ENCODE results near the gene KLHL12. TPM values are rescaled to one million over a fixed set of nuclear protein-coding genes. Genes with fewer than 3 reads are reported as not detected.
A peak's percentile ranks its signal among the peaks of the same experiment; 100 is the strongest.

KLHL12 gene
- total RNA-seq, 4 donors from 2014 or later, result 15.3 to 23.4 (median 20.8) TPM

DNA sequence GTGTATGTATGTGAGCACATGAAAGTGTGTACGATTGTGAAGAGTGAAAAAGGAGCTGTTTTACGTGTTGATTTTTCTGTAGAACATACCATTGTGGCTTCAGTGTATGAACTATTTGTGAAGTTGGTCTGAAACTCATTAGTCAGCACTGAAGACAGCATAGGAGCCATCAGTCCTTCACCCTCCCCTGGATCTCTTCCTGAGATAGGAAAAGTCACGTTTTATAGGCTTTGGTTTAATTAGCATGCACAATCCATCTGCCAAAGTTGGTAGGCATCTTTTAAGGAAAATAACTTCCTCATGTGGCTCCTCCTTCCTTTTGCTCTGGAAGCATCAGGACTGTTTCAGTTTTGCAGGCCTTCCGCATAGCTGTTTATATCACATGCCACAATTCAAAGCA, 36.6 kb downstream of the KLHL12 start:
- peaks cover 0 to 43% (median 3%) of the 10 kb centered on the region in 3 donors for H3K36me3 ChIP-seq
- peaks cover 0 to 18% (median 2%) of the 10 kb centered on the region in 4 donors for H3K4me1 ChIP-seq
- WGBS, 2 donors, result 76 to 82% methylated on average over 4 of the region's 4 CpGs
- DNase-seq (ENCODE audit: low spot score in 2 of 2), result no peak
- no peak overlapping the region for H3K4me3 ChIP-seq
- H3K9me3 ChIP-seq, result no peaks in the 10 kb centered on the region
- H3K27me3 ChIP-seq, result no peaks in the 10 kb centered on the region
- TF ChIP-seq EP300 (IDR thresholded peaks at IDR 0.05) (no peak), POLR2A (IDR thresholded peaks at IDR 0.05) (no peak)
- TF ChIP-seq, protein P1, sequence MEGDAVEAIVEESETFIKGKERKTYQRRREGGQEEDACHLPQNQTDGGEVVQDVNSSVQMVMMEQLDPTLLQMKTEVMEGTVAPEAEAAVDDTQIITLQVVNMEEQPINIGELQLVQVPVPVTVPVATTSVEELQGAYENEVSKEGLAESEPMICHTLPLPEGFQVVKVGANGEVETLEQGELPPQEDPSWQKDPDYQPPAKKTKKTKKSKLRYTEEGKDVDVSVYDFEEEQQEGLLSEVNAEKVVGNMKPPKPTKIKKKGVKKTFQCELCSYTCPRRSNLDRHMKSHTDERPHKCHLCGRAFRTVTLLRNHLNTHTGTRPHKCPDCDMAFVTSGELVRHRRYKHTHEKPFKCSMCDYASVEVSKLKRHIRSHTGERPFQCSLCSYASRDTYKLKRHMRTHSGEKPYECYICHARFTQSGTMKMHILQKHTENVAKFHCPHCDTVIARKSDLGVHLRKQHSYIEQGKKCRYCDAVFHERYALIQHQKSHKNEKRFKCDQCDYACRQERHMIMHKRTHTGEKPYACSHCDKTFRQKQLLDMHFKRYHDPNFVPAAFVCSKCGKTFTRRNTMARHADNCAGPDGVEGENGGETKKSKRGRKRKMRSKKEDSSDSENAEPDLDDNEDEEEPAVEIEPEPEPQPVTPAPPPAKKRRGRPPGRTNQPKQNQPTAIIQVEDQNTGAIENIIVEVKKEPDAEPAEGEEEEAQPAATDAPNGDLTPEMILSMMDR (IDR thresholded peaks at IDR 0.05), result no peak
- H3K27ac ChIP-seq, result no peak overlapping the region

DNA sequence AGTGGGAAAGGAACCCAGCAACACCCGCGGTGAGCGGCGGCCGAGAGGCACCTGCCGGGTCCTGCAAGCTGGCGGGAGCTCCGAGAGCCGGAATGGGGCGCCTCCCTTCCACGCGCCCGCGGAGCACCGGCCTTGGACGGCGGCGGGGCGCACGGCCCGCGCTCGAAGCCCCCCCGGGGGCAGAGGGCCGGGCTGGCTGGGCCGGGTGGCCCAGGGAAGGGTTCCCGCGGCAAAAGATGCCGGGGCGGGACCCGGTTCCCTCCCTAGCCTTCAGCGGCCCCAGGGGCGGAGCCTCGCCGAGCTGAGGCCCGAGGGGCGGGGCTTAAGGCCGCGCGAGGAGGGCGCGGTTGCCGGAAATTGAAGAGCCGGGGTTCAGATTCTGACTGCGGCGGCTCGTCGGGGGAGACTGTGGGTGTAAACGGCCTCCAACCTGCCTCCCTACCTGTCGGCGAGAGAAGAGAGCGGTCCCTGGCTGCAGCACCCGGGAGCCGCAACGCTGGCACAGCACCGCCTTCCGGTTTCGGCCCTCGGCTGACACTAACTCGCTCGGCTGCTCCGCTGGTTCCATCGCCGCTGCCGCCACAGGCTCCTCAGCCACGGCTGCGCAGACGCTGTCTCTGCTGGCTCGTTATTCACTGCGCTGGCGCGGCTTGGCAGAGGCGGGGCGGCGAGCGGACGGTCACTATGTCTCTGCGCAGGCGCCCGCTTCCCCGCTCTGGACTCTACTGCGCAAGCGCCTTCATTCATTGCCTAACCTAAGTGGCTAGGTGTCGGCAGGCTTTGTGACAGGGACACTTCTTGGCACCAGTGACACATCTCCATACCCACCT, 38.3 kb downstream of the KLHL12 start, which contains the start of gene RABIF:
Gene RABIF (minus strand): TSS at position 619 of the 830 bp plus-strand sequence. CDS start 51 bp downstream, at position 568.
- Histone ChIP-seq H3K27me3 (no peaks in the 10 kb centered on the region), H3K9me3 (no peaks in the 10 kb centered on the region), H3K36me3 (peaks cover 0 to 26% (median 3%) of the 10 kb centered on the region in 3 donors), H3K4me3 (peak within 1 kb of the TSS; percentile 72 to 92 (median 82)), H3K27ac (peak within 1 kb of the TSS; percentile 87 to 97 (median 92)), H3K4me1 (peaks cover 0 to 18% (median 2%) of the 10 kb centered on the region in 4 donors)
- peak; percentile 92 for DNase-seq (ENCODE audit: low spot score in 2 of 2)
- TF ChIP-seq EP300 (IDR thresholded peaks at IDR 0.05), result peak; percentile 70 to 96
- TF ChIP-seq, protein P1 (IDR thresholded peaks at IDR 0.05), result peak in 3 of 5 experiments; percentile 22 to 40 (median 25)
- peak; percentile 82 for TF ChIP-seq POLR2A (IDR thresholded peaks at IDR 0.05)
- WGBS, 2 donors, result 1% methylated on average over 39 to 42 of the region's 84 CpGs

DNA sequence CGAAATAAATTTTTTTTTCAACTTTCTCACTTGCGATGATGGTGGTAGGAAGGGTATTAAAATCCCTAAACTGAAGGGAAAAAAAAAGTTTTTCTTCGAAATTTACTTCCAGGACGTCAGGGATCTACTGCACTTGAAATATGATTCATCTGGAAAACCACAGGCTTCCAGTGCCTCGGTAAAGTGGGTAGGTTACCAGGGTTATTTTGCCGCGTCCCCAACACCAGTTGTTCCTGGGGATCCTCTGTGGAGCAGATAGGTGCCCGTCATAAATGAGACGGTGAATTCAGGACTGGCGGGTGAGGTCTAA, 38.9 kb downstream of the KLHL12 start:
- Histone ChIP-seq H3K4me1 (peaks cover 0 to 18% (median 2%) of the 10 kb centered on the region in 4 donors), H3K36me3 (peaks cover 0 to 20% (median 3%) of the 10 kb centered on the region in 3 donors), H3K9me3 (no peaks in the 10 kb centered on the region), H3K4me3 (peak overlapping the region; percentile 72 to 92 (median 82)), H3K27me3 (no peaks in the 10 kb centered on the region), H3K27ac (peak overlapping the region; percentile 87 to 97 (median 92))
- 1 to 4% methylated on average over 10 of the region's 10 CpGs for WGBS, 2 donors
- TF ChIP-seq, protein P1 (IDR thresholded peaks at IDR 0.05), result no peak
- no peak for TF ChIP-seq EP300 (IDR thresholded peaks at IDR 0.05)
- no peak for TF ChIP-seq POLR2A (IDR thresholded peaks at IDR 0.05)
- peak in 1 of 2 donors; percentile 9 for DNase-seq (ENCODE audit: low spot score in 2 of 2)

DNA sequence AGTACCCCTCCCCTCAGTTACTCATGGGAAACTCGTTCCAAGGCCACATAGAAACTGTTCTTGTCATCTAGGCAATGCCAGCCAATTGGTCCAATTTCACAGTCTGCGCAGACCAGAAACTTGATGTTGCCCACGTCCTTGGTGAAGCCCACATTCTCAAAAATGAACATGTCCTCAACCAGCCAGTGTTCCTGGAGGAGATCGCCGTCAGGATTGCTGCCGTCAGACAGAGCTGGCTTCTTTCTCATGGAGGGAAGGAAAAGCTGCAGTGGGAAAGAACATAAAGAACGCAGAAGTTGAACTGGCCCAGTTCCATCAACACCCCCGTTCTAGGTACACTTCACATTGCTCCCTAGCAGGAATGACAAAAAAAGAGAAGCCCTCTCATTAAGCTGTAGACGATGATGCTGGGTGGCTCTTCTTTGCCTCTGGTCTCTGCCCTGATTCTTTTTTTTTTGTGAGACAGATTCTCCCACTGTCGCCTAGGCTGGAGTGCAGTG, 46.0 kb downstream of the KLHL12 start:
- Histone ChIP-seq H3K27me3 (no peaks in the 10 kb centered on the region), H3K9me3 (no peaks in the 10 kb centered on the region), H3K4me3 (no peak overlapping the region), H3K4me1 (no peaks in the 10 kb centered on the region), H3K36me3 (peaks cover 0 to 42% (median 0%) of the 10 kb centered on the region in 3 donors), H3K27ac (no peak overlapping the region)
- 89 to 90% methylated on average over 10 of the region's 10 CpGs for WGBS, 2 donors
- no peak for DNase-seq (ENCODE audit: low spot score in 2 of 2)
- TF ChIP-seq EP300 (IDR thresholded peaks at IDR 0.05), result no peak
- no peak for TF ChIP-seq POLR2A (IDR thresholded peaks at IDR 0.05)
- TF ChIP-seq, protein P1 (IDR thresholded peaks at IDR 0.05), result no peak

DNA sequence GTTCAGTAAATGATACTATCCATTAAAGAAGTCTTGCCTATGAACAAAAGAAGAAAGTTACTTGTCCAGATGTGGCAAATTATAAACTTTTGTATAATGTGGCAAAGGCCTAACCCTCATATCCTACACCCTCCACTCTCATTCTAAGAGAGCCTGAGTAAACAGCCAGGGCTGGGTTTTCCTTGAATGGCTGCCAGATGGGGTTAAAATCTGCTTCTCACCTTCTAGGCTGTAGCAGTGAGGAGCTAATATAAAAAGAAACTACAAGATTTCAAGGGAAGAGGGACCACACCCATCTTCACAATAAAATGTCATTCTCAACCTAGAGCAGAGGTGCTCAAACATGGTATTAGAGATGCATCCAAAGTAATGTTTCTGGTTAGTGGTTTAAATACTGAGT, 47.0 kb downstream of the KLHL12 start:
- TF ChIP-seq EP300 (IDR thresholded peaks at IDR 0.05) (no peak), POLR2A (IDR thresholded peaks at IDR 0.05) (no peak)
- TF ChIP-seq, protein P1 (IDR thresholded peaks at IDR 0.05), result no peak
- DNase-seq (ENCODE audit: low spot score in 2 of 2), result no peak
- H3K27me3 ChIP-seq, result no peaks in the 10 kb centered on the region
- H3K4me3 ChIP-seq, result no peak overlapping the region
- H3K4me1 ChIP-seq, result no peaks in the 10 kb centered on the region
- H3K36me3 ChIP-seq, result peaks cover 0 to 42% (median 0%) of the 10 kb centered on the region in 3 donors
- no peaks in the 10 kb centered on the region for H3K9me3 ChIP-seq
- no peak overlapping the region for H3K27ac ChIP-seq

Data from tibial nerve (tissue), 4 donors.